SKM-1 treated with dmso at 0.1 percent for 144 hours (cell line): ENCODE data around the gene HECA.
"Not testable (repeated sequence)": the region's sequence is repeated elsewhere in the genome, so short reads cannot be mapped to it uniquely, and the experiment has no call there.

Source experiments
- DNase-seq: peaks from one replicate; lab custom pipeline; 2025; ENCODE audit not compliant: unreplicated experiment; lab: John Stamatoyannopoulos, UW

HECA gene

DNA sequence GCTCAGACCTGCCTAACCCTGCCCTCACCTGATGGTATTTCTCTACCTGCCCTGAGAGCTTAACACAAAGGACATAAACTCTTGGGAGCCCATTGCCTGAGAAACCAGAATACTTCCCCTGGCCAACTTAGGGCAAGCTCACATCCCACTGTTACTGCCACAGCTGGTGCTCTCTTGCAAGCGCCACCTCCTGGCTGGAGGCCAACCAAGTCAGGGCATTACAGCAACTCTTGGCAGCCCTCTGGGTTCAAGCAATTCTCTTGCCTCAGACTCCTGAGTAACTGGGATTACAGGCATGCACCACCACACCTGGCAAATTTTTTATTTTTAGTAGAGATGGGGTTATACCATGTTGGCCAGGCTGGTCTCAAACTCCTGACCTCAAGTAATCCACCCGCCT, 70.1 kb downstream of the HECA start:
- no peak for DNase-seq

GRCh38 chr6:139205843-139206242, 71.0 kb downstream of the HECA start:
- DNase-seq = no peak

DNA sequence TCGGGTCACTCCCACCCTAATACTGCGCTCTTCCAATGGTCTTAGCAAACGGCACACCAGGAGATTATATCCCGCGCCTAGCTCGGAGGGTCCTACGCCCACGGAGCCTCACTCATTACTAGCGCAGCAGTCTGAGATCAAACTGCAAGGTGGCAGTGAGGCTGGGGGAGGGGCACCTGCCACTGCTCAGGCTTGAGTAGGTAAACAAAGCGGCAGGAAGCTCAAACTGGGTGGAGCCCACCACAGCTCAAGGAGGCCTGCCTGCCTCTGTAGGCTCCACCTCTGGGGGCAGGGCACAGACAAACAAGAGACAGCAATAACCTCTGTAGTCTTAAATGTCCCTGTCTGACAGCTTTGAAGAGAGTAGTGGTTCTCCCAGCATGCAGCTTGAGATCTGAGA, 75.9 kb downstream of the HECA start:
- DNase-seq = not testable (repeated sequence)

DNA sequence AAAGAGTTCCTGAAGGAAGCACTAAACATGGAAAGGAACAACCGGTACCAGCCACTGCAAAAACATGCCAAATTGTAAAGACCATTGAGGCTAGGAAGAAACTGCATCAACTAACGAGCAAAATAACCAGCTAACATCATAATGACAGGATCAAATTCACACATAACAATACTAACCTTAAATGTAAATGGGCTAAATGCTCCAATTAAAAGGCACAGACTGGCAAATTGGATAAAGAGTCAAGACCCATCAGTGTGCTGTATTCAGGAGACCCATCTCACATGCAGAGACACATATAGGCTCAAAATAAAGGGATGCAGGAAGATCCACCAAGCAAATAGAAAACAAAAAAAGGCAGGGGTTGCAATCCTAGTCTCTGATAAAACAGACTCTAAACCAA, 77.6 kb downstream of the HECA start:
- not testable (repeated sequence) for DNase-seq

GRCh38 chr6:139219271-139219729, 84.4 kb downstream of the HECA start:
- peak; percentile 59 for DNase-seq

DNA sequence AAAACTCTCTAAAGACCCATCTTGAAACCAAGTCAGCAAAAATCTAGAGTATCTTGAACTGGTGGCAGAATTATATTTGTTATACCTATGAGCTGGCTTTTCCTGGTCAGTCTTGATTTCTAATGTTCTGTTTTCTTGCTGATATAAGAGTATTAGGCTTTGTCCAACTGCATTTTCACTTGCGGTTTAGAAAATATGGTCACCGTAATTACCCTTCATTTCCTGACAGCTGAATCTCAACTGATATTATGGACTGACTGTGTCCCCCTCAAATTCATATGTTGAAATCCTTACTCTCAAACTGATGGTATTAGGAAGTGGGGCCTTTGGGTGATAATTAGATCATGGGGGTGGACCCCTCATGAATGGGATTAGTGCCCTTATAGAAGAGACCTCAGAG, 84.9 kb downstream of the HECA start:
- no peak for DNase-seq

GRCh38 chr6:139228387-139228786, 93.5 kb downstream of the HECA start:
- not testable (repeated sequence) for DNase-seq
